Mesangial cell (primary cell): ENCODE data around the gene TP53TG3C. TPM values are rescaled to one million over a fixed set of nuclear protein-coding genes. Genes with fewer than 3 reads are reported as not detected.

Experiments used
- total RNA-seq: library from RNA; depleted of rRNA; stranded (reverse); fragments of >200 nt; gene quantifications from 2 replicates; pipeline ENCODE4 v1.2.3, GENCODE V29; 2015

TP53TG3C gene
- not detected in 2 replicates for total RNA-seq

GRCh38 chr16:33193926-33194325 lies at the start of gene TP53TG3C:
TP53TG3C (plus strand) TSS chr16:33194226; CDS start chr16:33194294, 68 bp downstream.

Other genes starting within 250 kb of the TP53TG3C start
- not detected in 2 replicates for gene TP53TG3E, start 110.1 kb downstream of the TP53TG3C start, total RNA-seq
- not detected in 2 replicates for gene TP53TG3B, start 166.6 kb downstream of the TP53TG3C start, total RNA-seq